ENCODE results near the gene RPGR.

DNA sequence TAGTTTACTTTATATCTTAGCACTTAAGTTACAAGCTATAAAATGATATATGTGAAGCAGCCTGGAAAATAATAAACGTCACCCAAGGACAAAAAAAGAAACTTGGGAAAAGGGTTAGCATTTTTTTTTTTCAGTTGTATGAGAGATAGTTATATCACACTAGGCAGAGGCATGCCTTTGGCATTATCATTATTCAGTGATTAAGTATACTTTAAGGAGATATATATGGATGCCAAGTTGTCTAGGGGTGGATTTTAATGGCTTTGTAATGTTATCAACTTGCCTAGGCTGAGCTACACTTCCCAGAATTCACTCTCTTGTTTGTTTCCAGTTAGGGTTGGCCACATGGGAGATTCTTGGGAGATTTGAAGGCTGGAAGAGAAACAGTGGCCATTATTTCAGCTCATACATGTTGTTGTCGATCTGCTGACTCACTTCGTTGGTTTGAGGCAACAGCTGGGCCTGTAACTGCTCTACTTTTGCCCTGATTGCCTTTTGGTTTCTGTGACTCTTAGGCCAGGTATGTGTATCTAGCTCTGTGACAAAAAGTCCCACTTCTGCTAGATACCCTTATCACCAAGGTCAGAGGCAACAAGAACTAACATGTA lies 95.1 kb downstream of the RPGR start:
- TF ChIP-seq CTCF (IDR thresholded peaks at IDR 0.05; ENCODE audit: insufficient read depth, low read length) (no peak), POLR2AphosphoS5 (IDR thresholded peaks at IDR 0.05; ENCODE audit: low read depth) (no peak), GABPA (IDR thresholded peaks at IDR 0.05; ENCODE audit: low read depth) (no peak)
- TF ChIP-seq, protein P1, sequence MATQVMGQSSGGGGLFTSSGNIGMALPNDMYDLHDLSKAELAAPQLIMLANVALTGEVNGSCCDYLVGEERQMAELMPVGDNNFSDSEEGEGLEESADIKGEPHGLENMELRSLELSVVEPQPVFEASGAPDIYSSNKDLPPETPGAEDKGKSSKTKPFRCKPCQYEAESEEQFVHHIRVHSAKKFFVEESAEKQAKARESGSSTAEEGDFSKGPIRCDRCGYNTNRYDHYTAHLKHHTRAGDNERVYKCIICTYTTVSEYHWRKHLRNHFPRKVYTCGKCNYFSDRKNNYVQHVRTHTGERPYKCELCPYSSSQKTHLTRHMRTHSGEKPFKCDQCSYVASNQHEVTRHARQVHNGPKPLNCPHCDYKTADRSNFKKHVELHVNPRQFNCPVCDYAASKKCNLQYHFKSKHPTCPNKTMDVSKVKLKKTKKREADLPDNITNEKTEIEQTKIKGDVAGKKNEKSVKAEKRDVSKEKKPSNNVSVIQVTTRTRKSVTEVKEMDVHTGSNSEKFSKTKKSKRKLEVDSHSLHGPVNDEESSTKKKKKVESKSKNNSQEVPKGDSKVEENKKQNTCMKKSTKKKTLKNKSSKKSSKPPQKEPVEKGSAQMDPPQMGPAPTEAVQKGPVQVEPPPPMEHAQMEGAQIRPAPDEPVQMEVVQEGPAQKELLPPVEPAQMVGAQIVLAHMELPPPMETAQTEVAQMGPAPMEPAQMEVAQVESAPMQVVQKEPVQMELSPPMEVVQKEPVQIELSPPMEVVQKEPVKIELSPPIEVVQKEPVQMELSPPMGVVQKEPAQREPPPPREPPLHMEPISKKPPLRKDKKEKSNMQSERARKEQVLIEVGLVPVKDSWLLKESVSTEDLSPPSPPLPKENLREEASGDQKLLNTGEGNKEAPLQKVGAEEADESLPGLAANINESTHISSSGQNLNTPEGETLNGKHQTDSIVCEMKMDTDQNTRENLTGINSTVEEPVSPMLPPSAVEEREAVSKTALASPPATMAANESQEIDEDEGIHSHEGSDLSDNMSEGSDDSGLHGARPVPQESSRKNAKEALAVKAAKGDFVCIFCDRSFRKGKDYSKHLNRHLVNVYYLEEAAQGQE (IDR thresholded peaks at IDR 0.05; ENCODE audit: insufficient replicate concordance, low read depth) = no peak

Data from HL-60 (cell line).